Stimulated activated naive B cell treated with anti-CD40 and anti-IgM and Interleukin-4, amounts not matched to agents 10 μg/mL and 1 μg/mL and 100 μg/mL, for 72 hours (primary cell): Measurements from ENCODE around the gene RHOA.
A peak's percentile ranks its signal among the peaks of the same experiment; 100 is the strongest.
"Not testable (repeated sequence)": the region's sequence is repeated elsewhere in the genome, so short reads cannot be mapped to it uniquely, and the experiment has no call there.

ENCODE experiments used
- ATAC-seq, 2 donors: fragments of 150-1000 bp; cut with Tn5 transposase; replicated peaks; 2 replicates each; pipeline ENCODE4 v1.10.0; 2021; ENCODE audit warnings: moderate library complexity in 1 of 2
- DNase-seq: peaks from one replicate; pipeline ENCODE4 v3.0.0; 2021
- H3K27ac Mint-ChIP-seq: one replicate; pipeline ENCODE4 v1.8.0; 2022; ENCODE audit warnings: mild to moderate bottlenecking, mixed read lengths
- H3K27me3 Mint-ChIP-seq, 2 donors: one replicate each; pipeline ENCODE4 v1.8.0; 2022; ENCODE audit warnings: mixed read lengths in 2 of 2
- H3K36me3 Mint-ChIP-seq, 2 donors: one replicate each; pipeline ENCODE4 v1.8.0; 2022; ENCODE audit warnings: mixed read lengths in 2 of 2, mild to moderate bottlenecking in 1 of 2
- H3K4me1 Mint-ChIP-seq, 2 donors: one replicate each; pipeline ENCODE4 v1.8.0; 2022; ENCODE audit warnings: mixed read lengths in 2 of 2, mild to moderate bottlenecking in 1 of 2
- H3K4me3 Mint-ChIP-seq, 2 donors: one replicate each; pipeline ENCODE4 v1.8.0; 2022; ENCODE audit warnings: mild to moderate bottlenecking in 2 of 2, mixed read lengths in 2 of 2, moderate library complexity in 1 of 2
- H3K9me3 Mint-ChIP-seq, 2 donors: one replicate each; pipeline ENCODE4 v1.8.0; 2022; ENCODE audit warnings: mixed read lengths in 2 of 2, mild to moderate bottlenecking in 1 of 2

The RHOA gene

GRCh38 chr3:49403891-49404290 lies 7.9 kb downstream of the RHOA start:
- Mint-ChIP-seq H3K27ac (no peak overlapping the region), H3K27me3 (no peaks in the 10 kb centered on the region), H3K4me3 (no peak overlapping the region), H3K9me3 (no peaks in the 10 kb centered on the region), H3K36me3 (peaks cover 17 to 32% of the 10 kb centered on the region in 2 donors), H3K4me1 (peaks cover 31 to 63% of the 10 kb centered on the region in 2 donors)
- no peak for DNase-seq
- no peak for ATAC-seq

DNA sequence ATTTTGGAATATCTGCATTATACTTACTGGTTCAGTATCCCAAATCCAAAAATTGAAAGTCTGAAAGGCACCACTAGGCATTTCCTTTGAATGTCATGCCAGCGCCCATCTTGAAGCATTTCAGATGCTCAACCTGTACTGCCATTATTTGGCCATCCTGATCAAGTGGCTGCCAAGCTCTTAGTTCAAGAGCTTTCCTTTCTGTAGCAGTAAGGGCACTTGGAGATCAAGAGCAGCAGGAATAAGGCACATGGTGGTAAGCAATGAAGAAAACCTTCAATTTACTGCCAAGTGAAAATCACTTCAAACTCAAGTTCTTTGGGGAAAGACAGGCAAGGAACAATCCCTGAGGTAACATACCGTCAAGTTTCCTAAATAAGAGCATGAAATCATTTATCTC lies 10.0 kb downstream of the RHOA start:
- DNase-seq (no peak), ATAC-seq (no peak)
- H3K4me3 Mint-ChIP-seq = no peak overlapping the region
- no peaks in the 10 kb centered on the region for H3K9me3 Mint-ChIP-seq
- H3K4me1 Mint-ChIP-seq = peaks cover 30 to 69% of the 10 kb centered on the region in 2 donors
- no peaks in the 10 kb centered on the region for H3K27me3 Mint-ChIP-seq
- peaks cover 26 to 39% of the 10 kb centered on the region in 2 donors for H3K36me3 Mint-ChIP-seq
- H3K27ac Mint-ChIP-seq = peak overlapping the region; percentile 10

GRCh38 chr3:49399461-49399860 lies 12.3 kb downstream of the RHOA start:
- ATAC-seq (no peak), DNase-seq (no peak)
- H3K9me3 Mint-ChIP-seq = no peaks in the 10 kb centered on the region
- peaks cover 32 to 72% of the 10 kb centered on the region in 2 donors for H3K4me1 Mint-ChIP-seq
- H3K27me3 Mint-ChIP-seq = no peaks in the 10 kb centered on the region
- no peak overlapping the region for H3K27ac Mint-ChIP-seq
- peak overlapping the region in 1 of 2 donors; percentile 16 for H3K4me3 Mint-ChIP-seq
- H3K36me3 Mint-ChIP-seq = peaks cover 38 to 51% of the 10 kb centered on the region in 2 donors

DNA sequence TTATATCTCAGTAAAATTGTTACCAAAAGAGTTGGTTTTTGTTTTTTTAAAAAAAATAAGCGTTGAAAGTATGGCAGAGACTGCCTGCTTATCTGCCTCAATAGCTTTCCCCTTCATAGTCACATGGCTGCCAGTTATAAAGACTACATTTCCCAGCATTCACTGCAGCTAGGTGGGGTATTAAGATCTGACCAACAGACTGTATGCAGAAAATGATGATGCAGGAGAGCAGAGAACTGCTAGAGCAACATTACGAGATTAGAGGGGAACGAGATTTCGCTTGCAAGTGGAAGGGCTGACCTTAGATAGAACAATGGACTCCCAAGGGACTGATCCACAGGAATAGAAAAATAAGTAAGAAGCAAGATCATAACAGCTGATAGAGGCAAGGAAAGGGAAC lies 14.3 kb downstream of the RHOA start:
- ATAC-seq = peak; percentile 75
- no peak for DNase-seq
- Mint-ChIP-seq H3K4me1 (peaks cover 39 to 87% of the 10 kb centered on the region in 2 donors), H3K27ac (peak overlapping the region; percentile 7), H3K4me3 (peak overlapping the region in 1 of 2 donors; percentile 1), H3K9me3 (no peaks in the 10 kb centered on the region), H3K36me3 (peaks cover 41 to 65% of the 10 kb centered on the region in 2 donors), H3K27me3 (no peaks in the 10 kb centered on the region)

DNA sequence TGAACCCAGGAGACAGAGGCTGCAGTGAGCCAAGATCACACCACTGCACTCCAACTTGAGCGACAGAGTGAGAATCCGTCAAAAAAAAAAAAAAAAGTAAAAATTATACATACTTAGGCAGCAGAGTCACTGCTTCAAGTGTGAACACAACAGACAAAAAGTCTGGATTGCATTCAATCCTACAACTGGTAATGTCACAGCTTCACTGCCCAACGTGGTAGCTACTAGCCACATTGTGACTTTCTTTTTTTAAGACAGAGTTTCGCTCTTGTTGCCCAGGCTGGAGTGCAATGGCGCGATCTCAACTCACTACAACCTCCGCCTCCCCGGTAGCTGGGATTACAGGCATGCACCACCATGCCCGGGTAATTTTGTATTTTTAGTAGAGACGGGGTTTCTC lies 20.5 kb downstream of the RHOA start:
- DNase-seq, H3K27me3 Mint-ChIP-seq, H3K4me3 Mint-ChIP-seq, ATAC-seq, H3K27ac Mint-ChIP-seq, H3K9me3 Mint-ChIP-seq: not testable (repeated sequence)
- peaks cover 36 to 71% of the 10 kb centered on the region in 2 donors for H3K4me1 Mint-ChIP-seq
- H3K36me3 Mint-ChIP-seq = peaks cover 21 to 50% of the 10 kb centered on the region in 2 donors

- Mint-ChIP-seq H3K9me3 (no peaks in the 10 kb centered on the region), H3K27ac (no peak overlapping the region), H3K4me1 (peaks cover 27 to 62% of the 10 kb centered on the region in 2 donors), H3K36me3 (peaks cover 7 to 35% of the 10 kb centered on the region in 2 donors), H3K4me3 (no peak overlapping the region), H3K27me3 (no peaks in the 10 kb centered on the region)
- ATAC-seq = no peak
- no peak for DNase-seq
Observed at GRCh38 chr3:49389297-49389696, 22.5 kb downstream of the RHOA start.

GRCh38 chr3:49388289-49388820 lies 23.4 kb downstream of the RHOA start:
- DNase-seq (no peak), ATAC-seq (no peak)
- Mint-ChIP-seq H3K36me3 (peaks cover 6 to 34% of the 10 kb centered on the region in 2 donors), H3K9me3 (no peaks in the 10 kb centered on the region), H3K4me3 (no peak overlapping the region), H3K27ac (peak overlapping the region; percentile 9), H3K4me1 (peaks cover 31 to 61% of the 10 kb centered on the region in 2 donors), H3K27me3 (no peaks in the 10 kb centered on the region)

DNA sequence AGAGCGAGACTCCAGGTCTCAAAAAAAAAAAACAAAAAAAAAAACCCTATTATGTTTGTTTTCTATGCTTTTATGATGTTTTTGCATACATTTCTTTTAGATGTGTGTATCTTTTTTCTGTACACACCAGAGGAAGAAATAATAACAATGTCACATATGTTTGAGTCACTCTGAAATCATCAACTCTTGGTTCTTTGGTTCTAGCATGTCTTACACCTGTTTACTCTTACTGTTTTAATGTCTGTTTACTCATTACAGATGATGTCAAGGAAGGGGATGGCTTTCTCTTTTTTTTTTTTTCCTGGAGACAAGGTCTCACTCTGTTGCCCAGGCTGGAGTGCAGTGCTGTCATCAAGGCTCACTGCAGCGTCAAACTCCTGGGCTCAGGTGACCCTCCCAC lies 24.1 kb downstream of the RHOA start:
- ATAC-seq = no peak
- Mint-ChIP-seq H3K36me3 (peaks cover 4 to 30% of the 10 kb centered on the region in 2 donors), H3K4me1 (peaks cover 29 to 61% of the 10 kb centered on the region in 2 donors), H3K4me3 (no peak overlapping the region), H3K27ac (peak overlapping the region; percentile 31), H3K27me3 (no peaks in the 10 kb centered on the region), H3K9me3 (no peaks in the 10 kb centered on the region)
- DNase-seq = no peak

- DNase-seq = no peak
- ATAC-seq = peak; percentile 69 to 71
- peak overlapping the region; percentile 69 to 78 for H3K4me3 Mint-ChIP-seq
- H3K36me3 Mint-ChIP-seq = peaks cover 4 to 28% of the 10 kb centered on the region in 2 donors
- no peaks in the 10 kb centered on the region for H3K27me3 Mint-ChIP-seq
- H3K9me3 Mint-ChIP-seq = no peaks in the 10 kb centered on the region
- H3K4me1 Mint-ChIP-seq = peaks cover 29 to 61% of the 10 kb centered on the region in 2 donors
- peak overlapping the region; percentile 94 for H3K27ac Mint-ChIP-seq
Observed at GRCh38 chr3:49386056-49386756, 25.6 kb downstream of the RHOA start.

DNA sequence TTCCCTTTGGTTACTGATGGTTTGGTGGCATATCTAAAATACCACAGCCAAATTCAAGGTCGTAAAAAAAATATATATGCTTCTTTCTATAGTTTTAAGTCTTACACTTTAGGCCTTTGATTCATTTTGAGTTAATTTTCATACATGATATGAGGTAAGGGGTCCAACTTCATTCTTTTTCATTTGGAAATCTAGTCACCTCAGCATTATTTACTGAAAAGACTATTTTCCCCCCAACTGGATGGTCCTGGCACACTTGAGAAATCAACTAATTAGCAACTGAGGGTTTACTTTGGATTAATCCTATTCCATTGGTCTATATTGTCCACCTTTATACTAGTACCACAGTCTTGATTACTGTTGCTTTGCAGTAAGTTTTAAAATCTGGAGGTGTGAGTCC lies 26.2 kb downstream of the RHOA start:
- H3K27me3 Mint-ChIP-seq = no peaks in the 10 kb centered on the region
- DNase-seq (no peak), ATAC-seq (no peak)
- no peaks in the 10 kb centered on the region for H3K9me3 Mint-ChIP-seq
- peaks cover 4 to 28% of the 10 kb centered on the region in 2 donors for H3K36me3 Mint-ChIP-seq
- peak overlapping the region; percentile 69 to 78 for H3K4me3 Mint-ChIP-seq
- peak overlapping the region; percentile 94 for H3K27ac Mint-ChIP-seq
- peaks cover 29 to 61% of the 10 kb centered on the region in 2 donors for H3K4me1 Mint-ChIP-seq

DNA sequence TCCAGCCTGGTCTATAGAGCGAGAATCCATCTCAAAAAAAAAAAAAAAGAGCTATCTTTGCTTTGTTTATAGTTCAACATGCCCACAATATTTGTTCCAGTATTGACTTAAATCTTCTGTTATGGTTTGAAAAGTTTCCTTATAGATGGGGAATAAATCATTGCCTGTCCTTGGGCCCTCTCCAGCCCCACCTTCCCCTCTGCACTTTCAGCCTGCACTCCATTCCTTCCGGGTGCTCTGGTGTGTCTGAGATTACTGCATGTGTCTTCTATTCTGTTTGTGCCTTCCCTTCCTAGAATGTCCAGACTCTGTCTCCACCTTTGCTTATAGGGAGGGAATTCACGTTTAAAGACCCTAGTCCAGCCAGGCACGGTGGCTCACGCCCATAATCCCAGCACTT lies 28.4 kb downstream of the RHOA start:
- H3K27ac Mint-ChIP-seq = peak overlapping the region; percentile 1
- H3K4me3 Mint-ChIP-seq = peak overlapping the region in 1 of 2 donors; percentile 22
- peaks cover 0 to 2% of the 10 kb centered on the region in 2 donors for H3K9me3 Mint-ChIP-seq
- peaks cover 11 to 38% of the 10 kb centered on the region in 2 donors for H3K36me3 Mint-ChIP-seq
- no peak for DNase-seq
- ATAC-seq = no peak
- H3K4me1 Mint-ChIP-seq = peaks cover 29 to 62% of the 10 kb centered on the region in 2 donors
- no peaks in the 10 kb centered on the region for H3K27me3 Mint-ChIP-seq

GRCh38 chr3:49378249-49378895 lies 33.4 kb downstream of the RHOA start:
- Mint-ChIP-seq H3K4me1 (peaks cover 21 to 57% of the 10 kb centered on the region in 2 donors), H3K36me3 (peaks cover 34 to 42% of the 10 kb centered on the region in 2 donors), H3K27ac (peak overlapping the region; percentile 91), H3K4me3 (peak overlapping the region in 1 of 2 donors; percentile 9), H3K9me3 (peaks cover 4 to 5% of the 10 kb centered on the region in 2 donors), H3K27me3 (no peaks in the 10 kb centered on the region)
- ATAC-seq = no peak
- no peak for DNase-seq

GRCh38 chr3:49377483-49377882 lies 34.3 kb downstream of the RHOA start:
- Mint-ChIP-seq H3K4me3 (peak overlapping the region; percentile 46 to 63), H3K9me3 (peaks cover 4 to 5% of the 10 kb centered on the region in 2 donors), H3K4me1 (peaks cover 23 to 57% of the 10 kb centered on the region in 2 donors), H3K27ac (peak overlapping the region; percentile 85), H3K36me3 (peaks cover 41 to 48% of the 10 kb centered on the region in 2 donors), H3K27me3 (no peaks in the 10 kb centered on the region)
- ATAC-seq (peak; percentile 85 to 93), DNase-seq (peak; percentile 41)

- Mint-ChIP-seq H3K9me3 (peaks cover under 1 to 1% of the 10 kb centered on the region in 2 donors), H3K4me1 (peaks cover 15 to 46% of the 10 kb centered on the region in 2 donors), H3K27ac (peak overlapping the region; percentile 56), H3K27me3 (no peaks in the 10 kb centered on the region), H3K4me3 (no peak overlapping the region), H3K36me3 (peaks cover 39 to 47% of the 10 kb centered on the region in 2 donors)
- no peak for DNase-seq
- ATAC-seq = no peak
Observed at GRCh38 chr3:49371946-49372345, 39.8 kb downstream of the RHOA start.
